Calu3 (cell line): Measurements from ENCODE around the gene IGFBP7. TPM values are rescaled to one million over a fixed set of nuclear protein-coding genes. Genes with fewer than 3 reads are reported as not detected.

Source experiments
- BruUV-seq: library from RNA; stranded (reverse); fragments of 400-500 nt; replicated peaks from 2 replicates; lab custom pipeline; 2021; lab: Mats Ljungman, UMichigan
- CTCF ChIA-PET: fragments of 300-600 bp; sonication (Branson Sonifier 250); formaldehyde crosslinking; loops from one replicate; lab custom pipeline; 2022; ENCODE audit warnings: antibody characterized with exemption; lab: Charles Lee
- DNase-seq: peaks from one replicate; pipeline ENCODE4 v3.0.0; 2022
- H3K27ac Mint-ChIP-seq: one replicate; pipeline ENCODE4 v1.8.0; 2022; ENCODE audit warnings: mixed read lengths; ENCODE audit not compliant: unreplicated experiment
- H3K27me3 Mint-ChIP-seq: one replicate; pipeline ENCODE4 v1.8.0; 2022; ENCODE audit warnings: mixed read lengths; ENCODE audit not compliant: unreplicated experiment
- H3K36me3 Mint-ChIP-seq: one replicate; pipeline ENCODE4 v1.8.0; 2022; ENCODE audit warnings: mild to moderate bottlenecking, moderate library complexity, mixed read lengths; ENCODE audit not compliant: insufficient read depth, unreplicated experiment
- H3K4me1 Mint-ChIP-seq: one replicate; pipeline ENCODE4 v1.8.0; 2022; ENCODE audit warnings: mild to moderate bottlenecking, low read depth, mixed read lengths; ENCODE audit not compliant: unreplicated experiment
- H3K4me3 Mint-ChIP-seq: one replicate; pipeline ENCODE4 v1.8.0; 2022; ENCODE audit warnings: mild to moderate bottlenecking, low read depth, moderate library complexity, mixed read lengths; ENCODE audit not compliant: unreplicated experiment
- H3K9me3 Mint-ChIP-seq: one replicate; pipeline ENCODE4 v1.8.0; 2022; ENCODE audit warnings: low read depth, mixed read lengths; ENCODE audit not compliant: unreplicated experiment
- intact Hi-C: fragments of 100-400 bp; cut with micrococcal nuclease; formaldehyde crosslinking; loops from one replicate; pipeline ENCODE4 v1.10.0; 2022; ENCODE audit not compliant: unreplicated experiment
- total RNA-seq: library from RNA; stranded (reverse); gene quantifications from 2 replicates; pipeline ENCODE4 v1.2.3, GENCODE V29; 2022
- TF ChIP-seq, protein P1 (sequence below): fragments of 200-600 bp; IDR thresholded peaks from one replicate; pipeline ENCODE4 v1.8.0; 2022; ENCODE audit warnings: antibody characterized with exemption; ENCODE audit not compliant: unreplicated experiment

IGFBP7 gene
- total RNA-seq, 1 experiment from 2014 or later: 20.6 TPM

DNA sequence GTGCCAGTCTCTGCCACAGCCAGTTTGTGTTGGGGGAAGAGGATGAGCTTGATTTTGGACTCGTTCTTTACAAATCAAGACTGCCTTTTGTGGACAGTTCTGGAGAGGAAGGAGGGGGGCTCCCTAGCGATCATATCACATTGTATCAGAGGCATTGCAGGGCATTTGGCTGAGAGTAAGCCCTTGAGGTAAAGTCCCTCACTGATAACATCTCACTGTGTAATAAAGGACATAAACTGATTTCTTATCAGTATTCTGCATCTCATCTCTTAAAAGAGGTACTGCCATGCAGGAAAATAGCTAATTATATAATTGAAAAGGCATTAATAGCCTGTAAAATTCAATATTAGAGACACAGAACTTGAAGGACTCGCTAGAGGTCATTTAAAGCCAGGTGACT, 6.1 kb upstream of the IGFBP7 start:
- intact Hi-C loops: no loop called here
- TF ChIP-seq, protein P1, sequence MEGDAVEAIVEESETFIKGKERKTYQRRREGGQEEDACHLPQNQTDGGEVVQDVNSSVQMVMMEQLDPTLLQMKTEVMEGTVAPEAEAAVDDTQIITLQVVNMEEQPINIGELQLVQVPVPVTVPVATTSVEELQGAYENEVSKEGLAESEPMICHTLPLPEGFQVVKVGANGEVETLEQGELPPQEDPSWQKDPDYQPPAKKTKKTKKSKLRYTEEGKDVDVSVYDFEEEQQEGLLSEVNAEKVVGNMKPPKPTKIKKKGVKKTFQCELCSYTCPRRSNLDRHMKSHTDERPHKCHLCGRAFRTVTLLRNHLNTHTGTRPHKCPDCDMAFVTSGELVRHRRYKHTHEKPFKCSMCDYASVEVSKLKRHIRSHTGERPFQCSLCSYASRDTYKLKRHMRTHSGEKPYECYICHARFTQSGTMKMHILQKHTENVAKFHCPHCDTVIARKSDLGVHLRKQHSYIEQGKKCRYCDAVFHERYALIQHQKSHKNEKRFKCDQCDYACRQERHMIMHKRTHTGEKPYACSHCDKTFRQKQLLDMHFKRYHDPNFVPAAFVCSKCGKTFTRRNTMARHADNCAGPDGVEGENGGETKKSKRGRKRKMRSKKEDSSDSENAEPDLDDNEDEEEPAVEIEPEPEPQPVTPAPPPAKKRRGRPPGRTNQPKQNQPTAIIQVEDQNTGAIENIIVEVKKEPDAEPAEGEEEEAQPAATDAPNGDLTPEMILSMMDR: no peak
- CTCF ChIA-PET: no interaction called here

DNA sequence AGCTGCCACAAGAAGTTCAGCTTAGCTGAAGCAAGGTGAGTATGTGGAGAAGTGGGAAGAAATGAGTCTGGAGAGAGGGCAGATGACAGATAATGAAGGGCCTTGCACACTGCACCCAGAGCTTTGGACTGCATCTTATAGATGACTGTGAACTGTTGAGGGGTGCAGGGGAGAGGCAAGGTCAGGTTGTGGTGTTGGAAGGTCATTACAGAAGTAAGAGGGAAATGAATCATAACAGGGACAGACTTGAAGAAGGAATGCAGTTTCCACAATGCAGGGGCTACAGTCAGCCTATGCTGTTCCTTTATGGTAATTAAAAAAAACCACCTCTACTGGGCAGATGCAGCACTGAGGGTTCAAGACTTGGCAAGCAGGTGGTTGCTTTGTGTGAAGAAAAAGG, 4.8 kb upstream of the IGFBP7 start:
- Mint-ChIP-seq H3K27me3 (peaks cover 40% of the 10 kb centered on the region), H3K36me3 (peaks cover 8% of the 10 kb centered on the region), H3K4me3 (no peak overlapping the region), H3K4me1 (peaks cover 11% of the 10 kb centered on the region), H3K9me3 (no peaks in the 10 kb centered on the region), H3K27ac (no peak overlapping the region)
- no peak for DNase-seq
- BruUV-seq: no TSS peak
- TF ChIP-seq, protein P1: no peak
- intact Hi-C loops: no loop called here
- CTCF ChIA-PET: no interaction called here

More for the DNA sequence above, 6.1 kb upstream of the IGFBP7 start:
- BruUV-seq: no TSS peak
- Mint-ChIP-seq H3K27me3 (peaks cover 32% of the 10 kb centered on the region), H3K36me3 (no peaks in the 10 kb centered on the region), H3K4me3 (no peak overlapping the region), H3K4me1 (peaks cover 11% of the 10 kb centered on the region), H3K27ac (no peak overlapping the region), H3K9me3 (no peaks in the 10 kb centered on the region)
- no peak for DNase-seq

- H3K4me1 Mint-ChIP-seq: peaks cover 11% of the 10 kb centered on the region
- BruUV-seq: no TSS peak
- CTCF ChIA-PET: no interaction called here
- no peak for DNase-seq
- TF ChIP-seq, protein P1: no peak
- no peak overlapping the region for H3K27ac Mint-ChIP-seq
- H3K36me3 Mint-ChIP-seq: peaks cover 13% of the 10 kb centered on the region
- H3K27me3 Mint-ChIP-seq: peaks cover 37% of the 10 kb centered on the region
- H3K4me3 Mint-ChIP-seq: no peak overlapping the region
- intact Hi-C loops: no loop called here
- H3K9me3 Mint-ChIP-seq: no peaks in the 10 kb centered on the region
Observed at GRCh38 chr4:57113870-57114269, 3.7 kb upstream of the IGFBP7 start.

- H3K4me1 Mint-ChIP-seq: peaks cover 11% of the 10 kb centered on the region
- no peak for DNase-seq
- BruUV-seq: no TSS peak
- TF ChIP-seq, protein P1: no peak
- H3K27ac Mint-ChIP-seq: no peak overlapping the region
- peaks cover 13% of the 10 kb centered on the region for H3K36me3 Mint-ChIP-seq
- intact Hi-C loops: no loop called here
- peaks cover 44% of the 10 kb centered on the region for H3K27me3 Mint-ChIP-seq
- no peaks in the 10 kb centered on the region for H3K9me3 Mint-ChIP-seq
- CTCF ChIA-PET: no interaction called here
- H3K4me3 Mint-ChIP-seq: peak overlapping the region; percentile 67
Observed at GRCh38 chr4:57110640-57111511, 691 bp upstream of the IGFBP7 start.
